ENCODE results near the gene AFF2. TPM values are rescaled to one million over a fixed set of nuclear protein-coding genes. Genes with fewer than 3 reads are reported as not detected.

Gene AFF2
- polyA plus RNA-seq, 1 of the 3 experiments (the other 2 are of a cell fraction), result not detected

- no peaks in the 10 kb centered on the region for H3K9me2 ChIP-seq
- H3F3A ChIP-seq (replicated peaks; ENCODE audit: insufficient read depth), result no peaks in the 10 kb centered on the region
- H3K9me3 ChIP-seq, result no peaks in the 10 kb centered on the region
- no peak for DNase-seq
- no peak overlapping the region for H3K4me2 ChIP-seq
- no peaks in the 10 kb centered on the region for H3K36me3 ChIP-seq (replicated peaks in 1 of 2; ENCODE audit: control insufficient read depth in 1 of 2, insufficient read depth in 2 of 2, low read length in 1 of 2)
- ChIA-PET POLR2A (no interaction called here), CTCF (interaction anchor here (1.9 kb wide), 1 partner anchor 26 kb away, joined by 6 read pairs; no protein-coding TSS in a partner anchor)
- no peaks in the 10 kb centered on the region for H3K4me1 ChIP-seq (ENCODE audit: control insufficient read depth in 1 of 2, insufficient read depth in 2 of 2, low read depth in 1 of 2, low read length in 1 of 2)
- no peaks in the 10 kb centered on the region for H4K20me1 ChIP-seq (ENCODE audit: insufficient read depth)
- H2AFZ ChIP-seq (ENCODE audit: low read depth), result no peak overlapping the region
- no peak overlapping the region for H3K9ac ChIP-seq
- H3K4me3 ChIP-seq (ENCODE audit: low read depth in 2 of 2, low read length in 1 of 2), result no peak overlapping the region
- peaks cover 17% of the 10 kb centered on the region; the same call in 1 of the 2 replicates for H3K27me3 ChIP-seq (ENCODE audit: insufficient read depth)
- WGBS (ENCODE audit: low lambda C conversion rate), result 5% methylated on average over 9 of the region's 15 CpGs
- H3K27ac ChIP-seq (ENCODE audit: low read depth in 2 of 2, low read length in 1 of 2), result no peak overlapping the region
- H3K79me2 ChIP-seq (ENCODE audit: insufficient read depth), result no peaks in the 10 kb centered on the region
- no peak for TF ChIP-seq POLR2AphosphoS5 (IDR thresholded peaks at IDR 0.05; ENCODE audit: low read depth, low read length)
- TF ChIP-seq PBX3 (IDR thresholded peaks at IDR 0.05), result no peak
- TF ChIP-seq RXRA (IDR thresholded peaks at IDR 0.05; ENCODE audit: borderline replicate concordance, low read depth), result no peak
- TF ChIP-seq SIN3A (IDR thresholded peaks at IDR 0.05; ENCODE audit: borderline replicate concordance, low read depth, low read length), result no peak
- no peak for TF ChIP-seq NRF1 (IDR thresholded peaks at IDR 0.05; ENCODE audit: low read depth, low read length)
- TF ChIP-seq ELF1 (IDR thresholded peaks at IDR 0.05), result no peak
- TF ChIP-seq JUND (IDR thresholded peaks at IDR 0.05), result no peak
- no peak for TF ChIP-seq IRF3 (IDR thresholded peaks at IDR 0.05; ENCODE audit: low read depth, low read length)
- TF ChIP-seq USF2 (IDR thresholded peaks at IDR 0.05; ENCODE audit: borderline replicate concordance, low read depth, low read length), result no peak
- TF ChIP-seq NFIC (IDR thresholded peaks at IDR 0.05; ENCODE audit: borderline replicate concordance), result no peak
- no peak for TF ChIP-seq TAF1 (IDR thresholded peaks at IDR 0.05; ENCODE audit: borderline replicate concordance, low read depth, low read length)
- no peak for TF ChIP-seq EZH2phosphoT487 (IDR thresholded peaks at IDR 0.05; ENCODE audit: borderline replicate concordance, low read depth)
- no peak for TF ChIP-seq RCOR1 (IDR thresholded peaks at IDR 0.05; ENCODE audit: low read length)
- no peak for TF ChIP-seq RFX5 (IDR thresholded peaks at IDR 0.05; ENCODE audit: low read length)
- no peak for TF ChIP-seq MXI1 (IDR thresholded peaks at IDR 0.05; ENCODE audit: low read depth, low read length)
- no peak for TF ChIP-seq TEAD4 (IDR thresholded peaks at IDR 0.05; ENCODE audit: borderline replicate concordance, insufficient read depth)
These were observed 4.1 kb downstream of the AFF2 start for GRCh38 chrX:148504506-148504905.

GRCh38 chrX:148507418-148507817 is 7.0 kb downstream of the AFF2 start:
- no peaks in the 10 kb centered on the region for H3K36me3 ChIP-seq (replicated peaks in 1 of 2; ENCODE audit: control insufficient read depth in 1 of 2, insufficient read depth in 2 of 2, low read length in 1 of 2)
- H3K9me3 ChIP-seq, result no peaks in the 10 kb centered on the region
- POLR2A ChIA-PET, result no interaction called here
- H3K4me2 ChIP-seq, result no peak overlapping the region
- H3K27ac ChIP-seq (ENCODE audit: low read depth in 2 of 2, low read length in 1 of 2), result no peak overlapping the region
- H3K9ac ChIP-seq, result no peak overlapping the region
- DNase-seq, result no peak
- no peak overlapping the region for H2AFZ ChIP-seq (ENCODE audit: low read depth)
- under 1% methylated on average over 4 of the region's 4 CpGs for WGBS (ENCODE audit: low lambda C conversion rate)
- H3K27me3 ChIP-seq (ENCODE audit: insufficient read depth), result no peaks in the 10 kb centered on the region; the same call in 1 of the 2 replicates
- H3K4me3 ChIP-seq (ENCODE audit: low read depth in 2 of 2, low read length in 1 of 2), result no peak overlapping the region
- H3F3A ChIP-seq (replicated peaks; ENCODE audit: insufficient read depth), result no peaks in the 10 kb centered on the region
- no peaks in the 10 kb centered on the region for H3K79me2 ChIP-seq (ENCODE audit: insufficient read depth)
- H4K20me1 ChIP-seq (ENCODE audit: insufficient read depth), result no peaks in the 10 kb centered on the region
- no peaks in the 10 kb centered on the region for H3K4me1 ChIP-seq (ENCODE audit: control insufficient read depth in 1 of 2, insufficient read depth in 2 of 2, low read depth in 1 of 2, low read length in 1 of 2)
- CTCF ChIA-PET, result interaction anchor here (1.4 kb wide), 1 partner anchor 23 kb away, joined by 8 read pairs; no protein-coding TSS in a partner anchor
- H3K9me2 ChIP-seq, result no peaks in the 10 kb centered on the region
- TF ChIP-seq CHD2 (IDR thresholded peaks at IDR 0.05; ENCODE audit: low read length, partially characterized antibody) (no peak), REST (IDR thresholded peaks at IDR 0.05; ENCODE audit: low read depth, low read length) (no peak), SMC3 (IDR thresholded peaks at IDR 0.05; ENCODE audit: low read depth, low read length) (no peak), NRF1 (IDR thresholded peaks at IDR 0.05; ENCODE audit: low read depth, low read length) (no peak), JUND (IDR thresholded peaks at IDR 0.05) (no peak), NFIC (IDR thresholded peaks at IDR 0.05; ENCODE audit: borderline replicate concordance) (no peak), ZBTB33 (IDR thresholded peaks at IDR 0.05; ENCODE audit: borderline replicate concordance, low read depth) (no peak), MXI1 (IDR thresholded peaks at IDR 0.05; ENCODE audit: low read depth, low read length) (no peak)

Measured in SK-N-SH (cell line).